SH-SY5Y (cell line): ENCODE results near the gene ARSB.
A peak's percentile ranks its signal among the peaks of the same experiment; 100 is the strongest.

ENCODE experiments used
- GATA2 ChIP-seq: IDR thresholded peaks from 2 replicates; pipeline ENCODE4 v1.6.1; 2011; ENCODE audit warnings: mild to moderate bottlenecking, low read depth, low read length
- GATA3 ChIP-seq: IDR thresholded peaks from 2 replicates; pipeline ENCODE4 v1.6.1; 2011; ENCODE audit warnings: low read depth, mild to moderate bottlenecking, low read length, moderate library complexity

ARSB gene

DNA sequence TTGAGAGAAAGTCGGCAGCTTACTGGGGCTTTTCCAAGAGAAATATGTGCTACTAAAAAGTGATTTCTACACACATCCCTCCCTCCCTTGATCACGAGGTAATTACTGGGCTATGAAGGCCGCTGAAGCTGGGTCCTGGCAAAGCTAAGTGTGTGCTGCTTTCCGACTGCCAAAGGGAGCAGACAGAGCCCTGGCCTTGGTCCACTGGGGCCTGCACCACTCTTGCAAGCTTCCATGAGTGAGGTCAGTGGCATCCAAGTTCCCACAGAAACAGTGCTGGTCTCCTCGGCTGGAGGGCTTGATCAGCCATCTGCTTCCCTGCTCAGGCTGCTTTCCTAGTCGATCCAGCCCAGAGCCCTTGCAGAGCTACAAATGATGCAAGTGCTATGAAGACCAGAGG, 181.8 kb downstream of the ARSB start:
- no peak for TF ChIP-seq GATA2
- no peak for TF ChIP-seq GATA3

GRCh38 chr5:78801413-78801812, 183.7 kb downstream of the ARSB start:
- no peak for TF ChIP-seq GATA3
- no peak for TF ChIP-seq GATA2

DNA sequence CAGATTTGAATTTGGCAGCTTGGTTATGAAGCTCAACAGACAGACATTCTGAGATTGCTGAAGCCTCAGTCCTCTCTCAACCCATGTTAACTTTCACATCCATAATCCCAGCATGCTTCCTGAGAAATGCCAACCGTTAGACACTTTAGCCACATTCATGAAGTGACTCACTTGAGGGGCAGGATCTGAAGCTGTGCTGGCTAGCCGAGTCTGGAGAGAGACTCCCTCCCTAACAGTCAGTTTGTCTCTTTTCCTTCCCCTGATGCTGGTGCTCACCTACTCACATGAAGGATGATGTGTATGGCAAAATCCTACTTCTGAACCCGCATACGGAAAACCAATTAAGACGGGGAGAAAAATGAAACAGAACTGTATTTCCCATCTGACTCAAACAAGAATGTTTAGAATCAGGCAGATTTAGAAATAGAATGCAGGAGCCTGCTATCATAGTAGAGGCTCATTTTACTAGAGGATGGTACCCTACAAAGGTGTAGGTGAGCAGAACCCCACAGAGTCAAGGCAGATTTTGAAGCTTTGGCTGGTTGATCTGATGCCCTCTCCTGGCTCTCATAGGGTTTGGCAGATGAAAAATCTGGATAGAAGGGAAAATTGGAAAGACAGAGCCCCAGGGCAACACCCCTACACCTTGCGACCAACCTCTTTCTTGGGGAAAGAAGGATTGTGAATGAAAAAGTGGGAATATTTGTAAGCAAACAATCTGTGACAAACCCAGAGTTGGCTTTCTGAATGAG, 185.7 kb downstream of the ARSB start:
- TF ChIP-seq GATA3 (no peak), GATA2 (no peak)

DNA sequence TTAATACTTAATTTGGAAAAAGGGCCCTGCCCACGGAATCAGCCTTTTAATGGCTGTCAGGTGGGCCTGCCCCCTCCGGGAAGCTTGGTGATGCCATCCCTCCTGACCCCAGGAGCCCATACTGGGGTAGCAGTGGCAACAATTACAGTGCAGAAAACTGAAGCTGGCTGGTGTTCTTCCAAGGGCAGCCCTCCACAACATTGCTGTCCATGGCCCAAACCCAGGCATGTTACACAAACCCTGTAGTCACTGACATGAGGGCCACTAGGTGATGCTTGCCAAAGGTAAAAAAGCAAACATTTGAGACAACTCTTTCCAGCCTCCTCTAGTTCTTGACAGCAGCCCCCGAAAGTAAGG, 186.5 kb downstream of the ARSB start:
- TF ChIP-seq GATA2 (no peak), GATA3 (no peak)

DNA sequence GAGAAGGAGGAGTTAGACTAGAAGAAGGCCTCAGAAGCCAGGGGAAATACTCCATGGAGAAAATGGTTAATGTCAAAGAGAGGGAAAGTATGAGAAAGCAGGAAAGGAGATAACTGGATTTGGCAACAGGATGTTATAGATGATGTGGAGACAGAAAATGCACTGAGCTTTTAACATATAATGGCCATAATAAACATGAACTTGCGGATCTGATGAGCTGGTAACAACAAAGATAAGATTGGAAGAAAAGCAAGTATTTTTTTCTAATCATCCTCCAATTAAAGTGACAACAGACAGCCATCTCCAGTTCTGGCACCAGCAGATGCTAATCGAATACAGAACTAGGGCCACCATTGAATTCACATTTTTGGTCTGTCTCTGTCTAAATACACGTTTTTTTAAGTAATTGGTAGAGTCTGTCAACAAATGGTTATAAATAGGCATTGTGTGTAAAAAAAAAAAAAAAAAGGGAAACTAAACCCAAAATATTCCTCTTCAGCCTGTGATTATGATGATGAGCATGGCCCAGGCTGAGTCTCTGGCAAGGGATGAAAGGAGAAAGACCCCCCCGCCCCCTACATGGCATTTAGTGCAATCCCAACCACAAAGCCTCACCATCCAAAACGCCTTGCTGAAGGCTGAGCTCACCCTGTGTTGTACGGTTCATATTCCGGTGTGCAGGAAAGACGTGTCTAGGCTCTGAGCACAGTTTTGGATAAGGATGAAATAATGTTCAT, 187.0 kb downstream of the ARSB start:
- peak; percentile 82 for TF ChIP-seq GATA3
- peak; percentile 83 for TF ChIP-seq GATA2

DNA sequence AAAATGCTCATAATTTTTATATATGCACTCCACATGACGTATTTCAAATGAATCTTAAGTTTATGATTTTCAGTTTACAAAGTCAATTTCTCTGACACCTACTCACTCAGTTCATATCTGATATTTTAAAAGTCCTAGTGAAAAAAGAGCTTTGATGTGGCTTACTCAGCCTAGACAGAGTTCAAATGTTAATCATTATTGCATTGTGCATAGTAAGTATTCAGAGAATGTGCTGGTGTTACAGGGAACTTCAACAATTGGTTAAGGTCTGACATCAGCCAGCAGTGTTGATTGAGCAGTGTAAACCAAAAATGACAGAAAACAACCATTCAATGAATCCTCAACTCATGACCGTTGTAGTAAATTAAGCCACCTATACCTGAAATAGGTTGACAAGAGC, 189.4 kb downstream of the ARSB start:
- TF ChIP-seq GATA3, result no peak
- no peak for TF ChIP-seq GATA2

GRCh38 chr5:78794693-78795215, 190.4 kb downstream of the ARSB start:
- TF ChIP-seq GATA2, result no peak
- TF ChIP-seq GATA3, result no peak; the same call in 1 of the 2 replicates

GRCh38 chr5:78793907-78794662, 191.0 kb downstream of the ARSB start:
- TF ChIP-seq GATA3 (no peak), GATA2 (no peak)

- no peak for TF ChIP-seq GATA2
- no peak for TF ChIP-seq GATA3
These were observed 192.6 kb downstream of the ARSB start for GRCh38 chr5:78792345-78793055.

GRCh38 chr5:78791501-78792100, 193.5 kb downstream of the ARSB start:
- TF ChIP-seq GATA2 (no peak), GATA3 (no peak)

DNA sequence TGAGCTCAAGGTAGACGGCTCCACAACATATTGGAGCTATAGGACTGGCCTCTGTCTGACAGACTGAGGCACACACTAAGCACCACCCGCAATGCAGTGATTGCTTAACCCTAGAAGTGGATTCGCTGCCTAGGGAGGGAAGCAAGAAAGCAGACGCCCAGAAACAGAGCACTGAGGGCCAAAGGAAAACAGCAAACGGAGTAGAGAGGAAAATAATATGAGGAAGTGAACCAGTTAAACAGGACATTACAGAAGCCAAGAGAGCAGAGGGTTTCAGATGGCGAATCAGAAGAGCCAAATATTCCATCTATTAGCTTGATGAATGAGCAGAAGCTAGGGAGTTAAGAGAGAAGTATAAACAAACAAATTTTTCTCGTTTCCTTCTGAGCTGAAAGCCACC, 197.3 kb downstream of the ARSB start:
- TF ChIP-seq GATA3 (no peak), GATA2 (no peak)

DNA sequence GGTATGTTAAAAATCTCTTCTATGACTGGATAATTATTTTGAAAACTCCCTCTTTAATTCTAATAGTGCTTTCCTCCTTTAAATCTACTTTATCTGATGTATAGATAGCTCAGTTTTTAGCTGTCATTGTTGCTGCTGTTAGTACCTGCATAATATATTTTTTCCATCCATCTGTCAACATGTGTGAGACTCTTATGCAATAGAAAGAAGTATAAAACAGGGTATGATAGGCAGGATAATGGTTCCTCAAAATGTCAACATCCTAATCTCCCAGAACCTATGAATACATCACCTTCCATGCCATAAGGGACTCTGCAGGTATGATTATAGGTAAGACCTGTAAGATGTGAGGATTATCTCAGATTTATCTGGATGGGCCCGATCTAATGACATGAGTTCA, 199.7 kb downstream of the ARSB start:
- TF ChIP-seq GATA3 (no peak), GATA2 (no peak)

DNA sequence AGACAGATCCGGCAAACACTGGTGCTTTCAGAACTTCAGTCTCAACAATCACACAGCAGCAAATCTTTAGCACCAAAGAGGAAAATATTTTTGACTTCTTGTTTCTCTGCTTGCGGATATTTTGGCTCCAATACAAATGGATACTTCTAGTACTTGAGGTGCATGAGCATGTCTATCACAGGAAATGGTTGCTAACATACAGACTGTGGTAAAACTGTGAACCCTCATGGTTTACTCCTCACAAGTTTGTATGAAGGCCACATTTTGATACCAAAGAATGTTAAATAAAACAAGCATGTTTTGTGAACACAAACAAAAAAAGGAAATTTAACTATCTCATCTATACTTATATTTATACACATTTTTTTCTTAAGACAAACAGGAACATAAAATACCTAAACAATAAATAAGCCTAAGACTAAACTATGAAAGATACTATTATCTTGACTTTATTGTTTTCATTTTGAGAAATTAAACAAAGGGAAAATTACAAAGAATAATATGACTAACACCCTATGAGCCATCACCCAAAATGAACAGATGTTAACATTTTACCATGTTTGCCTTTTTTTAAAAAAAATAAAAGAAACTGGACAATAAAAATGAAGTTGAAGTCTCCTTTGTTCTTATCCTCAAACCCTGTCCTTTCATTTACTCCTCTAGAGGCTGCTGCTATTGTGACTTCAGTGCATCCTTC, 201.5 kb downstream of the ARSB start:
- TF ChIP-seq GATA3, result no peak
- no peak for TF ChIP-seq GATA2
